B cell (primary cell): ENCODE measurements around the gene EGFL7. TPM values are rescaled to one million over a fixed set of nuclear protein-coding genes. Genes with fewer than 3 reads are reported as not detected.

Experiments used
- ATAC-seq: fragments of 200-7000 bp; cut with Tn5 transposase; one replicate; pipeline ENCODE4 v1.10.0; 2021; ENCODE audit warnings: low read depth, mild to moderate bottlenecking, moderate number of reproducible peaks, moderate library complexity
- CTCF ChIA-PET: fragments of 350-600 bp; sonication (Branson Sonifier 250); formaldehyde crosslinking; loops from one replicate; lab custom pipeline; 2021; ENCODE audit warnings: antibody characterized with exemption, inconsistent platforms; lab: Charles Lee
- POLR2A ChIA-PET: fragments of 350-600 bp; sonication (Branson Sonifier 250); formaldehyde crosslinking; loops from one replicate; lab custom pipeline; 2021; ENCODE audit warnings: antibody characterized with exemption; lab: Charles Lee
- DNase-seq: peaks from one replicate; pipeline ENCODE4 v3.0.0; 2013
- H2AFZ ChIP-seq: 2 replicates; pipeline ENCODE4 v1.6.1; 2012; ENCODE audit warnings: mild to moderate bottlenecking, low read depth, low read length; ENCODE audit not compliant: insufficient read depth, poor library complexity, severe bottlenecking
- H3K27ac ChIP-seq, 2 donors: 1 replicate in 1 of 2; 2 replicates in 1 of 2; pipeline ENCODE4 v1.5.1; 2012 to 2013; ENCODE audit warnings: low read length in 2 of 2, mild to moderate bottlenecking in 2 of 2, moderate library complexity in 1 of 2
- H3K27me3 ChIP-seq, 4 experiments: fragments of 200-600 bp in 1 of 4; sonication (generic) in 1 of 4; replicated peaks in 1 of 4; 1 replicate in 2 of 4; 2 replicates in 2 of 4; pipeline versions ENCODE4 v1.6.1 to v1.7.0; 2013 to 2016; ENCODE audit warnings: low read length in 3 of 4, mild to moderate bottlenecking in 2 of 4, mixed read lengths in 1 of 4, moderate library complexity in 1 of 4; ENCODE audit not compliant: insufficient read depth in 4 of 4, control insufficient read depth in 3 of 4; ENCODE audit errors: control extremely low read depth in 1 of 4
- H3K36me3 ChIP-seq, 2 experiments: replicated peaks in 1 of 2; 1 replicate in 1 of 2; 2 replicates in 1 of 2; pipeline versions ENCODE4 v1.6.1 to v1.7.1; 2013; ENCODE audit warnings: low read length in 1 of 2; ENCODE audit not compliant: insufficient read depth in 2 of 2, control insufficient read depth in 1 of 2; ENCODE audit errors: control extremely low read depth in 1 of 2, extremely low read depth in 1 of 2
- H3K4me1 ChIP-seq, 2 donors: fragments of 200-600 bp in 1 of 2; sonication (generic) in 1 of 2; 1 replicate in 1 of 2; 2 replicates in 1 of 2; pipeline versions ENCODE4 v1.5.1 to v1.6.1; 2013 to 2017; ENCODE audit warnings: low read length in 2 of 2; ENCODE audit not compliant: control insufficient read depth in 2 of 2, insufficient read depth in 2 of 2
- H3K4me2 ChIP-seq: replicated peaks from 2 replicates; pipeline ENCODE3; 2012; ENCODE audit warnings: mild to moderate bottlenecking, low read depth, low read length; ENCODE audit not compliant: poor library complexity, severe bottlenecking
- H3K4me3 ChIP-seq, 5 experiments: fragments of 200-600 bp in 1 of 5; sonication (generic) in 1 of 5; 1 replicate in 3 of 5; 2 replicates in 2 of 5; pipeline versions ENCODE4 v1.5.1 to v1.7.0; 2011 to 2016; ENCODE audit warnings: low read length in 4 of 5, mild to moderate bottlenecking in 4 of 5, low read depth in 2 of 5, control low read depth in 1 of 5, moderate library complexity in 1 of 5; ENCODE audit not compliant: insufficient read depth in 1 of 5; ENCODE audit errors: control extremely low read depth in 1 of 5, extremely low read depth in 1 of 5
- H3K79me2 ChIP-seq: fragments of 200-600 bp; sonication (generic); one replicate; pipeline ENCODE4 v1.6.0; 2016; ENCODE audit warnings: low read length; ENCODE audit not compliant: control insufficient read depth, insufficient read depth
- H3K9ac ChIP-seq: fragments of 200-600 bp; sonication (generic); 2 replicates; pipeline ENCODE4 v1.6.1; 2017; ENCODE audit warnings: mild to moderate bottlenecking, low read length, moderate library complexity
- H3K9me3 ChIP-seq, 3 donors: one replicate each; pipeline versions ENCODE4 v1.6.1 to v1.7.1; 2013; ENCODE audit warnings: low read length in 2 of 3; ENCODE audit not compliant: control insufficient read depth in 2 of 3, insufficient read depth in 1 of 3; ENCODE audit errors: control extremely low read depth in 1 of 3
- H4K20me1 ChIP-seq: 2 replicates; pipeline ENCODE4 v1.6.0; 2012; ENCODE audit warnings: mild to moderate bottlenecking, low read length; ENCODE audit not compliant: insufficient read depth, control insufficient read depth, poor library complexity, severe bottlenecking
- H3K27ac Mint-ChIP-seq: one replicate; pipeline ENCODE4 v1.8.0; 2021; ENCODE audit warnings: mixed read lengths
- H3K27me3 Mint-ChIP-seq: one replicate; pipeline ENCODE4 v1.8.0; 2021; ENCODE audit warnings: mixed read lengths
- H3K4me1 Mint-ChIP-seq: one replicate; pipeline ENCODE4 v1.8.0; 2021; ENCODE audit warnings: mixed read lengths
- H3K4me3 Mint-ChIP-seq: one replicate; pipeline ENCODE4 v1.8.0; 2021; ENCODE audit warnings: mixed read lengths
- H3K9me3 Mint-ChIP-seq: one replicate; pipeline ENCODE4 v1.8.0; 2022; ENCODE audit warnings: mixed read lengths; ENCODE audit not compliant: insufficient read depth
- WGBS: methylation state at CpG from one replicate; pipeline ENCODE4 v1.1.5; 2013; ENCODE audit warnings: missing lambda C conversion rate; ENCODE audit not compliant: insufficient coverage; 5-methylcytosine and 5-hydroxymethylcytosine counted together
- intact Hi-C: fragments of 100-400 bp; cut with micrococcal nuclease; formaldehyde crosslinking; loops from one replicate; pipeline ENCODE4 v1.10.0; 2022
- polyA plus RNA-seq: library from polyadenylated mRNA; depleted of rRNA; stranded (reverse); fragments of >200 nt; gene quantifications from 2 replicates; pipeline ENCODE4 v1.2.3, GENCODE V29; 2012
- total RNA-seq, 2 donors: library from RNA; stranded (reverse); fragments of 120-200 nt in 1 of 2; gene quantifications; 1 replicate in 1 of 2; 2 replicates in 1 of 2; pipeline versions ENCODE4 v1.2.3 to v1.2.4, GENCODE V29; 2013 to 2022
- TF ChIP-seq, protein P1 (sequence below): fragments of 200-600 bp; IDR thresholded peaks from one replicate; pipeline ENCODE4 v1.8.0; 2022; ENCODE audit warnings: antibody characterized with exemption, mild to moderate bottlenecking

EGFL7 gene
- total and polyA plus RNA-seq, 2 donors (not counting 1 experiment from before 2014, with no cell fraction given): 0.34 TPM; not detected in 1

DNA sequence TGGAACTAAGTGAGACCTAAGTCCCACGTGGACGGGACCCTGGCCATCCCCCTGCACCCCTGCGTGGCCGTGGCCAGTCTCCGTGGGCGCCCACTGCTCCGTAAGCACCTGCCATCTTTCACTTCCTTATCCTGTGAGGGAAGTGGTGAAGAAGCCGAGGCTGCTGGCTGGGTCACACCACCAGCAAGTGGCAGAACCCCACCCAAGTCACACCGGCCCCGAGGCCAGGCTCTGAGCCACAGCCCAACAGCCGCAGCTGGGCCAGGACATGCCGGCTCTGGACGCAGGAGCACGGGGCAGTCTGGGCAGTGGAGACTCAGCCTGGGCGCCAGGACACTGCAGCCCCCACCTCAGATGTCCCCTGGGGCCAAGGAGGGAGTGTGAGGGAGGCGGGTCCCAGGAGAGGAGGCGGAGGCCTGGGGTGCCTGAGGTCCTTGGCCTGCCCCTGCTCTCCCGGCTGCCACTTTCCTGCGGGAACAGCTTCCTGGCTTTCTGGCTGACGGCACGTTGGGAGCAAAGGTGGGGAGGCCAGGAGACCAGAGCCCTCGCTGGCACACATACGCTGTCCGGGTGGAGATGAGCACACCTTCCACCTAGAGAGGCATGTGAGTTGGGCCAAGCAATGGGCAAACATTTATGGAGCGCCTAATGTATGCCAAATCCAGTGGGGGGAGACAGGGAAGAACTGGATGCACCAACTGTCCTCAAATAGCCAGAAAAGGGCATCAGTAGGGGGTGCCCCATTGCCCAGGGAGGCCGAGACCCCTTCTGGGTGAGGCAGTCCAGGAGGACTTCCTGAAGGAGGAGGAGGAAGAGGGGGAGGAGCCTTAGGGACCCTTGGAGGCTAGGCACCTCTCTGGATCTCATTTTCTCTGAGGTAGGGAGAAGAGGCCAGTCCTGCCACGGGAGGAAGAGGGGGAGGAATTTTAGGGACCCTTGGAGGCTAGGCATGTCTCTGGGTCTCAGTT lies 43.9 kb upstream of the EGFL7 start:
- peak; percentile 92 for ATAC-seq
- ChIA-PET CTCF (interaction anchor here (1.2 to 2.6 kb wide), 4 partner anchors 11 to 134 kb away, joined by 3 to 8 read pairs (median 4); no protein-coding TSS in a partner anchor), POLR2A (interaction anchor here (0.6 to 1.1 kb wide), 3 partner anchors 63 to 466 kb away, joined by 3 to 12 read pairs (median 8); no protein-coding TSS in a partner anchor)
- peaks cover 49 to 64% of the 10 kb centered on the region in 2 donors for H3K4me1 ChIP-seq
- TF ChIP-seq, protein P1, sequence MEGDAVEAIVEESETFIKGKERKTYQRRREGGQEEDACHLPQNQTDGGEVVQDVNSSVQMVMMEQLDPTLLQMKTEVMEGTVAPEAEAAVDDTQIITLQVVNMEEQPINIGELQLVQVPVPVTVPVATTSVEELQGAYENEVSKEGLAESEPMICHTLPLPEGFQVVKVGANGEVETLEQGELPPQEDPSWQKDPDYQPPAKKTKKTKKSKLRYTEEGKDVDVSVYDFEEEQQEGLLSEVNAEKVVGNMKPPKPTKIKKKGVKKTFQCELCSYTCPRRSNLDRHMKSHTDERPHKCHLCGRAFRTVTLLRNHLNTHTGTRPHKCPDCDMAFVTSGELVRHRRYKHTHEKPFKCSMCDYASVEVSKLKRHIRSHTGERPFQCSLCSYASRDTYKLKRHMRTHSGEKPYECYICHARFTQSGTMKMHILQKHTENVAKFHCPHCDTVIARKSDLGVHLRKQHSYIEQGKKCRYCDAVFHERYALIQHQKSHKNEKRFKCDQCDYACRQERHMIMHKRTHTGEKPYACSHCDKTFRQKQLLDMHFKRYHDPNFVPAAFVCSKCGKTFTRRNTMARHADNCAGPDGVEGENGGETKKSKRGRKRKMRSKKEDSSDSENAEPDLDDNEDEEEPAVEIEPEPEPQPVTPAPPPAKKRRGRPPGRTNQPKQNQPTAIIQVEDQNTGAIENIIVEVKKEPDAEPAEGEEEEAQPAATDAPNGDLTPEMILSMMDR: no peak
- no peaks in the 10 kb centered on the region for H3K36me3 ChIP-seq
- peak overlapping the region; percentile 93 for H3K27ac Mint-ChIP-seq
- WGBS: 34% methylated on average over 21 of the region's 27 CpGs
- peak overlapping the region; percentile 39 for H3K9ac ChIP-seq
- H3K27me3 Mint-ChIP-seq: no peaks in the 10 kb centered on the region
- H3K4me3 ChIP-seq: peak overlapping the region in 1 of 5 experiments; percentile 7
- intact Hi-C loops: loop anchor here (1.0 kb wide), 1 partner anchor 73 kb away; the partner anchor contains the start of gene NOTCH1
- DNase-seq: peak; percentile 90
- no peaks in the 10 kb centered on the region for H3K9me3 Mint-ChIP-seq
- H3K27ac ChIP-seq: peak overlapping the region; percentile 68 to 79
- H3K4me2 ChIP-seq: peak overlapping the region; percentile 75
- H4K20me1 ChIP-seq: no peaks in the 10 kb centered on the region
- H3K4me1 Mint-ChIP-seq: peaks cover 44% of the 10 kb centered on the region
- no peak overlapping the region for H2AFZ ChIP-seq
- H3K27me3 ChIP-seq: peaks cover 0 to 10% (median 0%) of the 10 kb centered on the region in 4 experiments
- peaks cover 0 to 13% (median 2%) of the 10 kb centered on the region in 3 donors for H3K9me3 ChIP-seq
- H3K79me2 ChIP-seq: no peaks in the 10 kb centered on the region
- peak overlapping the region; percentile 71 for H3K4me3 Mint-ChIP-seq
